Measurements from ENCODE around the gene SATB2. TPM values are rescaled to one million over a fixed set of nuclear protein-coding genes. Genes with fewer than 3 reads are reported as not detected.
A peak's percentile ranks its signal among the peaks of the same experiment; 100 is the strongest.

SATB2 gene
- total and polyA plus RNA-seq, 8 donors, result 0.80 to 4.8 (median 3.2) TPM

DNA sequence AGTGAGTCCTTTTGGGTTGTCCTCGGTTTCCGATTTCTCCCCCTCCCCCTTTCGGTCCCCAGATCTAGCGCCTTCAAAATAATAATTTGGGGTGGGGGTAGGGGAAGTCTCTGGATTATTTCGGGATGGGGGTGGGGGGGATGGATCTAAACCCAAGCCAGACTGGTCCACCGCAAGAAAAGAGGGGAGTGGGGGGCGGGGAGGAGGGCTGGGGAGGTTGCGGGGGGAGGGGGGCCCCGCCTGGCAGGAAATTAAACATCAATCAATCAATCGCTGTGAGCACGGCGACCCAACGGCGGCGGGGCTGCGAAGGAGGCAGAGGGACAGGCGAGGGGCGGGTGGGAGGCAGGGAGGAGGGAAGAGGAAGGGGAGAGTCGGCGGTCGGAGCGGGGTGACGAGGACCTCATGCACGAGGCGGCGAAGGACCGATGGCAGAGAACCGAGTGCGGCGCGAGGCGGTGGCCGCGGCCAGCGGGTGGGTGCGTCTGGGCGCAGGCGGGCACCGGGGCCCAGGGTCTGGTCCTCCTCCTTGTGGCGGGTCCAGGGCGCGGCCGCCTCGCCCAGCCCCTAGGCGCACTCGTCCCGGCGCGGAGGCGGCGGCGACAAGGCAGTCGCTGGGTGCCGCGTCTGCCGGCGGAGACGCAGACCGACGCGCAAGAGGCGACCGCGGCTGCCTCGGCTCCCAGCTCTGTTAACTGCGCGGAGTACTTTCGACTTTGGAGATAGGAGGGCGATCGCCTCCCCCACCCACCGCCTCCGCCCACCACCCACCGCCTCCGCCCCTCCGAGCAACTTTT, 468 bp upstream of the SATB2 start:
- peaks cover 2 to 36% (median 9%) of the 10 kb centered on the region in 4 donors for H3K27me3 ChIP-seq
- no peaks in the 10 kb centered on the region for H3K9me3 ChIP-seq
- 0% methylated on average over 49 to 74 of the region's 75 CpGs for WGBS, 2 donors
- H3K36me3 ChIP-seq, result no peaks in the 10 kb centered on the region
- peak; percentile 1 to 21 (median 4) for ATAC-seq
- TF ChIP-seq, protein P1, sequence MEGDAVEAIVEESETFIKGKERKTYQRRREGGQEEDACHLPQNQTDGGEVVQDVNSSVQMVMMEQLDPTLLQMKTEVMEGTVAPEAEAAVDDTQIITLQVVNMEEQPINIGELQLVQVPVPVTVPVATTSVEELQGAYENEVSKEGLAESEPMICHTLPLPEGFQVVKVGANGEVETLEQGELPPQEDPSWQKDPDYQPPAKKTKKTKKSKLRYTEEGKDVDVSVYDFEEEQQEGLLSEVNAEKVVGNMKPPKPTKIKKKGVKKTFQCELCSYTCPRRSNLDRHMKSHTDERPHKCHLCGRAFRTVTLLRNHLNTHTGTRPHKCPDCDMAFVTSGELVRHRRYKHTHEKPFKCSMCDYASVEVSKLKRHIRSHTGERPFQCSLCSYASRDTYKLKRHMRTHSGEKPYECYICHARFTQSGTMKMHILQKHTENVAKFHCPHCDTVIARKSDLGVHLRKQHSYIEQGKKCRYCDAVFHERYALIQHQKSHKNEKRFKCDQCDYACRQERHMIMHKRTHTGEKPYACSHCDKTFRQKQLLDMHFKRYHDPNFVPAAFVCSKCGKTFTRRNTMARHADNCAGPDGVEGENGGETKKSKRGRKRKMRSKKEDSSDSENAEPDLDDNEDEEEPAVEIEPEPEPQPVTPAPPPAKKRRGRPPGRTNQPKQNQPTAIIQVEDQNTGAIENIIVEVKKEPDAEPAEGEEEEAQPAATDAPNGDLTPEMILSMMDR (IDR thresholded peaks at IDR 0.05), result no peak
- peaks cover 5 to 12% (median 7%) of the 10 kb centered on the region in 3 donors for H3K4me1 ChIP-seq
- peak in 3 of 6 donors; percentile 39 to 82 (median 71) for DNase-seq
- peak overlapping the region in 3 of 4 donors; percentile 47 to 70 (median 62) for H3K27ac ChIP-seq
- FAIRE-seq, result no peak
- peak overlapping the region; percentile 60 to 91 (median 74) for H3K4me3 ChIP-seq
- intact Hi-C loops (cut with DNase I), result no loop called here

DNA sequence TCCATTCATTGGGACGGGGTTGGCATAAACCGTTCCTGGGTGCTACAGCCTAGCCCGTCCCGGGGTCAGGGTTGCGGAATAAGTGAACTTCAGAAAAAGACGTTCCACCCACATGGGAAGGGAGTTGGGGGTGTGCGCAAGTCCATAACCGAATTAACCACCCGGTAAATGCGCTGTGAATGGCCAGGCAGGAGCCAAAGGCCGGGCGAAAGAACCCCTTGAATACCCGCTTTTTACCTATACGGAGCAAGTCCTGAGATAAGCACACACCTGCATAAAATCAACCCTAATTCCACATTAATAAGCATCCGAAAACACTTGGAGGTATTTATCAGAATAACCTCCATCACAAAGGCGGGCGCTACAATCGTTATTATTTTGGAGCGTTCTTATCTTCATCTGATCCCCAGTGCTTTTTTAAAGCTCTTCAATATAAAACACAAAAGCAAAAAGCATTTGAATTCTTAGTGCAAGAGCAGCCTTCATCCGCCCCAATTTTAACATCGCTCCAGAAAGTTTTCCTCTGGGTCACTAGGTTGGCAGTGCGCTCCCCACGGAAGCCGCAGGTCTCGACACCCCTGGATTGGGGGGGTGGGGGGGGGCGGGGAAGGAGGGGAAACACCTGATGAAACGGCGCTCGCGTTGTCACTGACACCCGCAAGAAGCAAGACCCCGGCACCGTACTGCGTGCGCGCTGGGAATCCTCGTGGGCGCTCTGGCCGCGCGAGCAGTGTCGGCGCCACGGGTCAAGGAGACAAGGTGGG, 1.2 kb downstream of the SATB2 start:
- WGBS, 2 donors, result 5 to 6% methylated on average over 44 of the region's 44 CpGs
- Histone ChIP-seq H3K27ac (no peak overlapping the region), H3K36me3 (no peaks in the 10 kb centered on the region), H3K4me1 (peaks cover 5 to 9% (median 6%) of the 10 kb centered on the region in 3 donors), H3K9me3 (no peaks in the 10 kb centered on the region), H3K27me3 (peaks cover 0 to 30% (median 6%) of the 10 kb centered on the region in 4 donors), H3K4me3 (peak overlapping the region in 3 of 4 donors; percentile 16 to 81 (median 66))
- intact Hi-C loops (cut with DNase I), result no loop called here
- DNase-seq (no peak), FAIRE-seq (no peak), ATAC-seq (no peak)
- TF ChIP-seq, protein P1 (IDR thresholded peaks at IDR 0.05), result no peak

DNA sequence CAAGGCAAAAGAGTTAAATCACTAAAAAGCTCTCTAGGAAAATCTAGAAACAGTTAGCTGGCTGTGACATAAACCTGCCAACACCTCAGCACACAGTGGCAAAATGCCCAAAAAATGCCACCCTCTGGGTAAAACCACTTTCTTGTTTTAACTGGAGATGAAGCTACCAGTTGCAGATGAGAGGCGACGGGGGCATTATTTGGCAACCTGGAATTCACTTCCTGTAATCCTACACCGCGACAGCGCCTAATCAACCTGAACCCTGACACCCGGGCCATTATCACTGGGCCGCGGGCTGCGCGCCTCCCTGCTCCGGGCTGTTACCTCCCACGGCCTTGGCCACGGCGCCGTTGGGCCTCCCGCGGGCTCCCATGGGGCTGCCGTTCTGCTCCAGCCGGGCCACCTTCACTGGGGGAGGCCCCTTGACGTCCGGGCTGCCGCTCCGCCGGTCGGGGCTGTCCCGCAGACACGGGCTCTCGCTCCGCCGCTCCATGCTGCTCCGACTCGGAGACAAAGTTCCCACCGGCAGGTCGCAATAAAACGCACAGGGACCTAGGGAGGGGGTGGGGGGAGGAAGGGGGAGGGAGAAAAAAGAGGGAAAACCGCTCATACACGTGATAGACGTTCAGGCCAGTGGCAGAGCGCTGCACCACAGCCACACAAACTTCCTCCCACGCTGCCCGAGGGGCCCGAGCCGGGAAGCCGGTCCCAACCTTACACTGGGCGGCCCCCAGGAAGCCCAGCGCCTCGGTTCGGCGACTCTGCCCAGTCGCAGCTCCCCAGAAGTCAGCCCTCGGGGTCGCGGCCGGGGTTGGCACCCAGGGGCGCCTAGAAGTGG, 2.0 kb downstream of the SATB2 start:
- peaks cover 0 to 22% (median 2%) of the 10 kb centered on the region in 4 donors for H3K27me3 ChIP-seq
- H3K36me3 ChIP-seq, result no peaks in the 10 kb centered on the region
- peak overlapping the region in 3 of 4 donors; percentile 16 to 81 (median 66) for H3K4me3 ChIP-seq
- peak; percentile 51 to 74 (median 58) for ATAC-seq
- no peaks in the 10 kb centered on the region for H3K9me3 ChIP-seq
- peak; percentile 53 to 88 (median 73) for DNase-seq
- intact Hi-C loops (cut with DNase I), result no loop called here
- TF ChIP-seq, protein P1 (IDR thresholded peaks at IDR 0.05), result no peak
- WGBS, 2 donors, result 2 to 5% methylated on average over 47 to 55 of the region's 55 CpGs
- no peak overlapping the region for H3K27ac ChIP-seq
- H3K4me1 ChIP-seq, result peaks cover 0 to 9% (median 5%) of the 10 kb centered on the region in 3 donors
- no peak for FAIRE-seq

DNA sequence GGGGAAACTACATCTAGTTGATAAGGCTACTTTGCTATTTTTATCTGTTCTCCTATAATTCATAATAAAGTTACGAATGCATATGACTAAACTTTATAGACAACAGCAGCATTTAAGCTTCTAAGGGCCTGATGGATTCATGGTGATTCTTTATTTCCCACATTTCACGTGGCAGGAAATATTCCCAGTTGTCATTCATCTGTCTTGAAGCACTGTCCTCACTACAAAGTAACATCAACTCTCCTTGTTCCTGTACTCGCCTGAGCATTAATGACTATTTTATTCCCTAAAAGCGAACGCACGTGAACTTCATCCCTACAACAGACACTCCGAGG, 2.6 kb downstream of the SATB2 start:
- no peaks in the 10 kb centered on the region for H3K9me3 ChIP-seq
- H3K27ac ChIP-seq, result no peak overlapping the region
- peaks cover 0 to 9% (median 5%) of the 10 kb centered on the region in 3 donors for H3K4me1 ChIP-seq
- H3K27me3 ChIP-seq, result peaks cover 0 to 16% (median 2%) of the 10 kb centered on the region in 4 donors
- intact Hi-C loops (cut with DNase I), result no loop called here
- TF ChIP-seq, protein P1 (IDR thresholded peaks at IDR 0.05), result no peak
- FAIRE-seq (no peak), ATAC-seq (no peak), DNase-seq (no peak)
- 28 to 39% methylated on average over 7 of the region's 7 CpGs for WGBS, 2 donors
- no peaks in the 10 kb centered on the region for H3K36me3 ChIP-seq
- H3K4me3 ChIP-seq, result peak overlapping the region in 2 of 4 donors; percentile 66 to 81

All from pancreas (tissue), 10 donors.